ENCODE results near the gene C19orf38.

- TF ChIP-seq CTCF (IDR thresholded peaks at IDR 0.05 in 8 of 11, conservative IDR thresholded peaks at IDR 0.05 in 3 of 11): no peak
- no peak for TF ChIP-seq POLR2A (IDR thresholded peaks at IDR 0.05)
- TF ChIP-seq POLR2AphosphoS5 (IDR thresholded peaks at IDR 0.05): no peak
Measured at GRCh38 chr19:10854350-10855089, 6.3 kb downstream of the C19orf38 start.
